GM10266 (cell line): ENCODE results near the gene MRI1.
A peak's percentile ranks its signal among the peaks of the same experiment; 100 is the strongest.

ENCODE experiments used
- DNase-seq: peaks from one replicate; pipeline ENCODE4 v3.0.0; 2012; ENCODE audit errors: extremely low spot score
- TF ChIP-seq, protein P1 (sequence below): IDR thresholded peaks from 2 replicates; pipeline ENCODE4 v1.5.1; 2012; ENCODE audit warnings: mild to moderate bottlenecking, low read depth; ENCODE audit not compliant: control insufficient read depth, insufficient read depth; ENCODE audit errors: missing control alignments

MRI1 gene

DNA sequence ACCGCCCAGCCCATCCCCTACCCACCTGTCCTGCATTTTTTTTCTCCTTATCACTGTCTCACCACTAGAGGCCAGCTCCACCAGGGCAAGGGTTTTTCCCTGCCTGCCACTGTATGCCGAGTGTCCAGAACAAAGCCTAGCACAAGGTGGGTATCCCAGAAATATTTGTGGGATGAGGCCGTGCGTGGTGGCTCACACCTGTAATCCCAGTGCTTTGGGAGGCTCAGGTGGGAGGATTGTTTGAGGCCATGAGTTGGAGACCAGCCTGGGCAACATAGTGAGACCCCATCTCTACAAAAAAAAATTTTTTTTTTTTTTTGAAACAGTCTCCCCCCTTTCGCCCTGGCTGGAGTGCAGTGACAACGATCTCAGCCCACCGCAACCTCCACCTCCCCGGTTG lies 2.9 kb upstream of the MRI1 start:
- TF ChIP-seq, protein P1, sequence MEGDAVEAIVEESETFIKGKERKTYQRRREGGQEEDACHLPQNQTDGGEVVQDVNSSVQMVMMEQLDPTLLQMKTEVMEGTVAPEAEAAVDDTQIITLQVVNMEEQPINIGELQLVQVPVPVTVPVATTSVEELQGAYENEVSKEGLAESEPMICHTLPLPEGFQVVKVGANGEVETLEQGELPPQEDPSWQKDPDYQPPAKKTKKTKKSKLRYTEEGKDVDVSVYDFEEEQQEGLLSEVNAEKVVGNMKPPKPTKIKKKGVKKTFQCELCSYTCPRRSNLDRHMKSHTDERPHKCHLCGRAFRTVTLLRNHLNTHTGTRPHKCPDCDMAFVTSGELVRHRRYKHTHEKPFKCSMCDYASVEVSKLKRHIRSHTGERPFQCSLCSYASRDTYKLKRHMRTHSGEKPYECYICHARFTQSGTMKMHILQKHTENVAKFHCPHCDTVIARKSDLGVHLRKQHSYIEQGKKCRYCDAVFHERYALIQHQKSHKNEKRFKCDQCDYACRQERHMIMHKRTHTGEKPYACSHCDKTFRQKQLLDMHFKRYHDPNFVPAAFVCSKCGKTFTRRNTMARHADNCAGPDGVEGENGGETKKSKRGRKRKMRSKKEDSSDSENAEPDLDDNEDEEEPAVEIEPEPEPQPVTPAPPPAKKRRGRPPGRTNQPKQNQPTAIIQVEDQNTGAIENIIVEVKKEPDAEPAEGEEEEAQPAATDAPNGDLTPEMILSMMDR: no peak
- DNase-seq: no peak

DNA sequence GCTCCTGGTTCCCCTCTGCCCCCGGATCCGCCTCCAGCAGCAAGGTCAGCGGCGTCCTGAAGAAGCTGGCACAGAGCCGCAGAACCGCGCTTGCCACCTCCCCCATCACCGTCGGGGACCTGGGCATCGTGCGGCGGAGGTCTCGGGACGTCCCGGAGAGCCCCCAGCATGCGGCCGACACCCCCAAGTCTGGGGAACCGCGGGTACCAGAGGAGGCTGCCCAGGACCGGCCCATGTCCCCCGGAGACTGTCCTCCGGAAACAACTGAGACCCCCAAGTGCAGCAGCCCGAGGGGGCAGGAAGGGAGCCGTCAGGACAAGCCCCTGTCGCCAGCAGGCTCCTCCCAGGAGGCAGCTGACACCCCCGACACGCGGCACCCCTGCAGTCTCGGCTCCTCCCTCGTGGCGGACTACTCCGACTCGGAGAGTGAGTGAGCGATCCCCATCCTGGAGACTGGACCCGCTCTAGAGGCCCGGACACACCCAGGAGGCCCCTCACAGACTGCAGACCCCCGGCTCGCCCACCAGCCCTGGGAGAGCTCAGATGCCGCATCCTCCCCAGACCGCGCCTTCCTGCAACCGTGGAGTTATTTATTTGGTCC lies 1.6 kb upstream of the MRI1 start:
- DNase-seq: no peak
- TF ChIP-seq, protein P1: no peak

DNA sequence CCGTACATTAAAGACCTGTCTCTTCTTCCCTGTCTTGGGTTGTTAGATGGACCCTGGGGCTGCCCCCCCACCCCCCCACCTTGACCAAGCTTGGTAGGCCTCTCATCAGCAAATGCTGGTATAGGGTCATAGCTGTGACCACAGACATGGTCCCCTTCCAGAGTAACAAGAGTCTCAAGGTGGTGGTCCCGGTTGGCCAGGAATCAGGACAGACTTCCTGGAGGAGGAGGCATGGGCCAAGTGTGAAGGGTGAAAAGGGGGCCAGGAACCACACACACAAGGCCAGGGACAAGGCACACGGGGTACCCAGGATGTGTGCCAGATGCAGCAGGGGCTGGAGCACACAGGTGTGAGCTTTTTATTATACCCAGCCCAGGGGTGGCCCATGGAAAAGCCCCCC lies 1.1 kb upstream of the MRI1 start:
- TF ChIP-seq, protein P1: no peak
- DNase-seq: no peak

DNA sequence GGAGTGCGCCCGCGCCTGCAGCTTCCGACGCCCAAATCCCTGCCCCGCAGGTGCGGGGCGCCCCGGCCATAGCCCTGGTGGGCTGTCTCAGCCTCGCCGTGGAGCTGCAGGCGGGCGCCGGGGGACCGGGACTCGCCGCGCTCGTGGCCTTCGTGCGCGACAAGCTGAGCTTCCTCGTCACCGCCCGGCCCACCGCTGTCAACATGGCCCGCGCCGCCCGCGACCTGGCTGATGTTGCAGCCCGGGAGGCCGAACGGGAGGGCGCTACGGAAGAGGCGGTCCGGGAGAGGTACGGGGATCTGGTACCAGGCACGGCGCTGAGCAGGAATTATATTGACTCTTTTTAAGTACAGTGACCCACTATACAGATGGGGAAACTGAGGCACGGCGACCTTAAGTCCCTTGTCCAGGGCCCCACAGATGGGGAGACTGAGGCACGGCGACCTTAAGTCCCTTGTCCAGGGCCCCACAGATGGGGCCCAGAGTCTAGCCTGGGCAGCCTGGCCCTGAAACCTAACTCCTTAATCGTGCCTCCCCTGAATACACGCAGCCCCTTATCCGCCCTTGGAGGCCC lies 586 bp downstream of the MRI1 start:
- peak; percentile 67 for DNase-seq
- TF ChIP-seq, protein P1: no peak

DNA sequence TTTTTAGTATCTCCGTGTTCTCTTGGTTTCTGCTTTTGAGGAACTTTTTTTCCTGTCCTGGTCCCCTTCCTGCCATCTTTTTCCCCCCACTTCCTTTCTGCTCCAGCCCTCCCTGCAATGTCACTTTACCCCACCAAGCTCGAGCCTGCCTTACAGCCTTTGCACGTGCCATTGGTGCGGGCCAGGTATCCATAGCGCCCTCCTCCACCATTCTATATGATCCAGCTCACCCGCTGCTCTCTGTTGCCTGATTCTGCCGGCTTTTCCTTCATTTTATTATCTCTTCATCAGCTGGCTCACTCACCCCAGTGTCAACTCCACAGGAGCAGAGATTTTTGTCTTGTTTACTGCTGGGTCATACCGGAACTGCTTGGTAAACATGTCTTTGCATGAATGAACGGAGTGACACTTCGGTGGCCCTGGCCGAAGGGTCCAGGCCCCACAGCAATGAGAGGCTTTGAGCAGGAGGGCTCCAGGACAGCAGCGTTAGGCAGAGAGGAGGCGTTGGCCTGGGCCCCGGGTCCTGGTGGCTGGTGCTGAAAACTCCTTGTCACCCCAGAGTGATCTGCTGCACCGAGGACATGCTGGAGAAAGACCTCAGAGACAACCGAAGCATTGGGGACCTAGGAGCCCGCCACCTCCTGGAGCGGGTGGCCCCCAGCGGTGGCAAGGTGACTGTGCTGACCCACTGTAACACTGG lies 1.2 kb downstream of the MRI1 start:
- TF ChIP-seq, protein P1: no peak
- no peak for DNase-seq

DNA sequence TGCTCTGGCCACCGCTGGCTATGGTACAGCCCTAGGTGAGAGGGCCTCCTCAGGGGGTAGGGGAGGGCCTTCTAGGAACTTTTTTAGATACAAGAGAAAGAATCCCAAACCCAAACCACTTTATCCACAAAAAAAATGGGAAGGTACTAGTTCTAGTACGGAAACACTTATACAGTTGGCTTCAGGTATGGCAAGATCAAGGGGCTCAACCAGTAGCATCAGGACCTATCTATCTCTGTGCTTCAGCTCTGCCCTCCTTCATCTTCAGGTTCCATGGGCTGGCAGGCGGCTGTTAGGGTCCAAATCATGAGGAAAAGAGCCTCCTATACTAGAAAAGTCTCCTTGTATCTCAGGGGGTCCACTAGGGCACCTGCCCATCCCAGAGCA lies 1.8 kb downstream of the MRI1 start:
- no peak for DNase-seq
- TF ChIP-seq, protein P1: no peak

DNA sequence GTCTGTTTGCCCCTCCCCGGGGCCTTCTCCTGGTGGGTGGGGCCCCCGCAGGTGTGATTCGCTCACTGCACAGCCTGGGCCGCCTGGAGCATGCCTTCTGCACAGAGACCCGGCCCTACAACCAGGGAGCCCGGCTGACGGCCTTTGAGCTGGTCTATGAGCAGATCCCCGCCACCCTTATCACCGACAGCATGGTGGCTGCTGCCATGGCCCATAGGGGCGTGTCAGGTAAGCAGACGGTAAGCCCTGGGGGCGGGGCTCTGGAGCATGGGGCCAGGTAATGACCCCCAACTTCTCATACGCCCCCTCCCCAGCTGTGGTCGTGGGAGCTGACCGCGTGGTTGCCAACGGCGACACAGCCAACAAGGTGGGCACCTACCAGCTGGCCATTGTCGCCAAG lies 4.2 kb downstream of the MRI1 start:
- TF ChIP-seq, protein P1: no peak

More for the DNA sequence above, 4.2 kb downstream of the MRI1 start:
- DNase-seq: no peak
